Endothelial cell (in vitro differentiated cells): ENCODE results near the gene NPHP4. TPM values are rescaled to one million over a fixed set of nuclear protein-coding genes. Genes with fewer than 3 reads are reported as not detected.
"Not testable (repeated sequence)": the region's sequence is repeated elsewhere in the genome, so short reads cannot be mapped to it uniquely, and the experiment has no call there.

Experiments
- DNase-seq: peaks from one replicate; pipeline ENCODE4 v3.0.0; 2021; ENCODE audit warnings: low spot score
- H3K27ac Mint-ChIP-seq: one replicate; pipeline ENCODE4 v1.8.0; 2021; ENCODE audit warnings: mixed read lengths, inconsistent platforms; ENCODE audit not compliant: unreplicated experiment
- H3K27me3 Mint-ChIP-seq: one replicate; pipeline ENCODE4 v1.8.0; 2021; ENCODE audit warnings: mild to moderate bottlenecking, moderate library complexity, mixed read lengths, inconsistent platforms; ENCODE audit not compliant: unreplicated experiment
- H3K36me3 Mint-ChIP-seq: one replicate; pipeline ENCODE4 v1.8.0; 2021; ENCODE audit warnings: mild to moderate bottlenecking, low read depth, mixed read lengths, inconsistent platforms; ENCODE audit not compliant: unreplicated experiment
- H3K4me1 Mint-ChIP-seq: one replicate; pipeline ENCODE4 v1.8.0; 2021; ENCODE audit warnings: mild to moderate bottlenecking, mixed read lengths, inconsistent platforms; ENCODE audit not compliant: unreplicated experiment
- H3K4me3 Mint-ChIP-seq: one replicate; pipeline ENCODE4 v1.8.0; 2021; ENCODE audit warnings: mild to moderate bottlenecking, mixed read lengths, inconsistent platforms; ENCODE audit not compliant: unreplicated experiment
- H3K9me3 Mint-ChIP-seq: one replicate; pipeline ENCODE4 v1.8.0; 2021; ENCODE audit warnings: mixed read lengths, inconsistent platforms; ENCODE audit not compliant: unreplicated experiment
- total RNA-seq: library from RNA; stranded (reverse); fragmentation: NEBNext Ultra II Directional; extraction: Animal tissue kit (Norgen Biotek cat#: 25700); gene quantifications from one replicate; pipeline ENCODE4 v1.2.1, GENCODE V29; 2021; ENCODE audit not compliant: unreplicated experiment
- TF ChIP-seq, protein P1 (sequence below): fragments of 200-600 bp; sonication (generic); IDR thresholded peaks from one replicate; pipeline ENCODE4 v1.5.0; 2021; ENCODE audit warnings: antibody characterized with exemption; ENCODE audit not compliant: unreplicated experiment

NPHP4 gene
- total RNA-seq, 1 donor from 2014 or later, result 15.3 TPM

DNA sequence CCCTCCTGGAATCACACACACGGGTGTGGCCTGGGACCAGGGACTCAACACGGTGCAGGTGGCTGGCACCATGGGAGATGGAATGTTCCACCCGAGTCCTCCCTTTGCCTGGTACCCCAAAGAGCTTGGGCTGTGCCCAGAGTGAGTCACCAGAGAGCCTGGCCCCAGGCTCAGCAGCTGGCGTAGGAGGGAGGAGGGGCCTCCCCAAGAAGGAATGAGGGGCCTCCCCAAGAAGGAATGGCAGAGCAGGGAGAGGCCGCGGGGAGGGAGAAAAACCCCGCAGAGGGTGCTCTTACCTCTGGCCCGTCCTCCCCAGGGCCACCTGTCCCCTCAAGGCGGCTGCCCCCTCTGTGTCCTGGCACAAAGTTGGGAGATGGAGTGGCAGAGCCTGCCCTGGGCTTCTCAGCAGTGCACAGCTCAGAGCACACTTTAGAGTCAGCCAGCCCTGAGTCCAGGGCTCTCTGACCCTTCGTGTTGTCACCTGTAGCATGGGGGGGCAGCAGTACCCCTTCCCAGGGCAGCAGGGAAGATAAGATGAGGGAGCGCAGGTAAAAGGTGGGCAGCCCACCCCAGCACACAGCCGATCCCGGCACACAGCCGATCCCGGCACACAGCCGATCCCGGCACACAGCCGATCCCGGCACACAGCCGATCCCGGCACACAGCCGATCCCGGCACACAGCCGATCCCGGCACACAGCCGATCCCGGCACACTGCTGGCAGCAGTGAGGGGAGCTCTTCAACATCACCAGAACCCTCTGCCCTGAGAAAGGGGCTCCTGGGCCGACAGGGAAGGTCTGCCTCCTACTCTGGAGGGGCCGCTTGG is 33.3 kb upstream of the NPHP4 start:
- no peak overlapping the region for H3K4me3 Mint-ChIP-seq
- TF ChIP-seq, protein P1, sequence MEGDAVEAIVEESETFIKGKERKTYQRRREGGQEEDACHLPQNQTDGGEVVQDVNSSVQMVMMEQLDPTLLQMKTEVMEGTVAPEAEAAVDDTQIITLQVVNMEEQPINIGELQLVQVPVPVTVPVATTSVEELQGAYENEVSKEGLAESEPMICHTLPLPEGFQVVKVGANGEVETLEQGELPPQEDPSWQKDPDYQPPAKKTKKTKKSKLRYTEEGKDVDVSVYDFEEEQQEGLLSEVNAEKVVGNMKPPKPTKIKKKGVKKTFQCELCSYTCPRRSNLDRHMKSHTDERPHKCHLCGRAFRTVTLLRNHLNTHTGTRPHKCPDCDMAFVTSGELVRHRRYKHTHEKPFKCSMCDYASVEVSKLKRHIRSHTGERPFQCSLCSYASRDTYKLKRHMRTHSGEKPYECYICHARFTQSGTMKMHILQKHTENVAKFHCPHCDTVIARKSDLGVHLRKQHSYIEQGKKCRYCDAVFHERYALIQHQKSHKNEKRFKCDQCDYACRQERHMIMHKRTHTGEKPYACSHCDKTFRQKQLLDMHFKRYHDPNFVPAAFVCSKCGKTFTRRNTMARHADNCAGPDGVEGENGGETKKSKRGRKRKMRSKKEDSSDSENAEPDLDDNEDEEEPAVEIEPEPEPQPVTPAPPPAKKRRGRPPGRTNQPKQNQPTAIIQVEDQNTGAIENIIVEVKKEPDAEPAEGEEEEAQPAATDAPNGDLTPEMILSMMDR, result no peak
- DNase-seq, result no peak
- no peak overlapping the region for H3K27ac Mint-ChIP-seq
- peaks cover 10% of the 10 kb centered on the region for H3K27me3 Mint-ChIP-seq
- H3K36me3 Mint-ChIP-seq, result no peaks in the 10 kb centered on the region
- H3K9me3 Mint-ChIP-seq, result no peaks in the 10 kb centered on the region
- H3K4me1 Mint-ChIP-seq, result no peaks in the 10 kb centered on the region

DNA sequence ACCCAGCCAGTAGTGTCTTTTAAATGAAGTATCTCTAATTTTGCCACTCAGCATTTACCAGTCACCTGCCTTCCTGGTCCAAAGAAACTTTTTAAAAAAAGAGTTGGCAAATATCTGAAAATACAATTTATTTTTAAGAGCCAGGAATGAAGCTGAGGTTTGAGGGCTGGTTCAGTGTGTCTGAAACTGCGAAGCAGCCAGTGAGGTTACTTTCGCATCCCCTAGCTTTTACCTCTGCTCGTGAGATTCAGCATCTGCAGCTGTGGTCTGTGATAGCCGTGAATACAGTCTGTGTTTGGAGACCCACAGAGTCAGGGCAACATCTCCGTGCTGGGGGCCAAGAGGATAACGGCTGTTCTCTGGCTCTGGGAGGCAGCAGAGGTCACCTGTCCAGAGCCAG is 32.2 kb upstream of the NPHP4 start:
- H3K27ac Mint-ChIP-seq, result no peak overlapping the region
- TF ChIP-seq, protein P1, result no peak
- no peak overlapping the region for H3K4me3 Mint-ChIP-seq
- H3K9me3 Mint-ChIP-seq, result no peaks in the 10 kb centered on the region
- DNase-seq, result no peak
- H3K36me3 Mint-ChIP-seq, result no peaks in the 10 kb centered on the region
- no peaks in the 10 kb centered on the region for H3K4me1 Mint-ChIP-seq
- H3K27me3 Mint-ChIP-seq, result peaks cover 10% of the 10 kb centered on the region

DNA sequence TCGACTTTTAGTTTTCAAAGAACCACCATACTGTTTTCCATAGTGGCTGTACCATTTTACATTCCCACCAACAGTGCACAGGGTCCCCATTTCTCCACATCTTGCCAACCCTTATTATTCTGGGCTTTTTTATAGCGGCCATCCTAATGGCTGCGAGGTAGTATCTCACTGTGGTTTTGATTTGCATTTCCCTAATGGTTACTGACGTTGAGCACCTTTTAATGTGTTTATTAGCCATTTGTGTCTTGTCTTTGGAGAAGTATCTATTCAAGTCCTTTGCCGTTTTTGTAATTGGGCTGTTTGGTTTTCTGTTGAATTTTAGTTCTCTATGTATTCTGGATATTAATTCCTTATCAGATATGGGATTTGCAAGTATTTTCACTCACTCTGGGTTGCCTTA is 31.1 kb upstream of the NPHP4 start:
- no peaks in the 10 kb centered on the region for H3K36me3 Mint-ChIP-seq
- H3K4me3 Mint-ChIP-seq, result no peak overlapping the region
- DNase-seq, result no peak
- H3K9me3 Mint-ChIP-seq, result no peaks in the 10 kb centered on the region
- peaks cover 6% of the 10 kb centered on the region for H3K27me3 Mint-ChIP-seq
- no peak overlapping the region for H3K27ac Mint-ChIP-seq
- TF ChIP-seq, protein P1, result no peak
- no peaks in the 10 kb centered on the region for H3K4me1 Mint-ChIP-seq

DNA sequence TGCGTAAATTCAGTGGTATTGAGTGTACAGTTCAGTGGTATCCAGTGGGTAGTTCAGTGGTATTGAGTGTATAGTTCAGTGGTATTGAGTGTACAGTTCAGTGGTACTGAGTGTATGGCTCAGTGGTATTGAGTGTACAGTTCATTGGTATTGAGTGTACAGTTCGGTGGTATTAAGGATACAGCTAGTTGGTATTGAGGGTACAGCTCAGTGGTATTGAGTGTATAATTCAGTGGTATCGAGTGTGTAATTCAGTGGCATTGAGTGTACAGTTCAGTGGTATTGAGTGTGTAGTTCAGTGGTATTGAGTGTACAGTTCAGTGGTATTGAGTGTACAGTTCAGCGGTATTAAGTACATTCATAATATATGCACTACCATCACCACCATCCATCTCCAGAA is 30.0 kb upstream of the NPHP4 start:
- Mint-ChIP-seq H3K9me3 (no peaks in the 10 kb centered on the region), H3K27me3 (peaks cover 2% of the 10 kb centered on the region), H3K27ac (no peak overlapping the region), H3K4me1 (no peaks in the 10 kb centered on the region), H3K4me3 (no peak overlapping the region), H3K36me3 (no peaks in the 10 kb centered on the region)
- DNase-seq, result no peak
- TF ChIP-seq, protein P1, result no peak

DNA sequence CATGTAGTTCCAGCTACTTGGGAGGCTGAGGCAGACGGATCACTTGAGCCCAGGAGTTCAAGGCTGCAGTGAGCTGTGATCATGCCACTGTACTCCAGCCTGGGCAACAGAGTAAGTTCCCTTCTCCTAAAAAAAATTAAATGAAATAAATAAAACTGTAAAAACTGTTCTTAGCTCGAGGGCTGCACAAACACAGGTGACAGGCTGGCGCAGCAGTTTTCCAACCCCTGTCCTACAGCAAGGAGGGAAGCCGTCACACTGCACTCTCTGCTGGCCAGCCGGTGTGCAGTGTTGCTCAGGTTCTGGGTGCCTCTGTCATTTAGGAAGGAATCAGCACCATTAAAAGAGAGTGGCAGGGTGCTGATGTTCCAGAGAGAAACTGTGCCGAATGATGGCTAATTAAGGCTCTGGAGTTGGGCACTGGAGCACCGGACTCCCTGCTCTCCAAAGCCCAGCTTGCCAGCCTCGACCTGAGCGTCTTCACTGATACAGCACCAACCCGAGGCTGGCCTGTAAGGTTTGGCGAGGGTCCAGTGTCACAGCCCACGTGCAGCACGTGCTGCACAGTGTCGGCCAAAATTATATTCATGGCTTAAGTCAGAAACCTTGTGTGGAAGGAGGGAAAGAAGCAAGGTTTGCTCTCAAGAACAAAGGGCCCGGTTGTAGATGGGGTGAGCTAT is 27.1 kb upstream of the NPHP4 start:
- Mint-ChIP-seq H3K36me3 (no peaks in the 10 kb centered on the region), H3K27ac (no peak overlapping the region), H3K27me3 (peaks cover 1% of the 10 kb centered on the region), H3K4me1 (no peaks in the 10 kb centered on the region), H3K4me3 (no peak overlapping the region), H3K9me3 (no peaks in the 10 kb centered on the region)
- DNase-seq, result no peak
- TF ChIP-seq, protein P1, result no peak

DNA sequence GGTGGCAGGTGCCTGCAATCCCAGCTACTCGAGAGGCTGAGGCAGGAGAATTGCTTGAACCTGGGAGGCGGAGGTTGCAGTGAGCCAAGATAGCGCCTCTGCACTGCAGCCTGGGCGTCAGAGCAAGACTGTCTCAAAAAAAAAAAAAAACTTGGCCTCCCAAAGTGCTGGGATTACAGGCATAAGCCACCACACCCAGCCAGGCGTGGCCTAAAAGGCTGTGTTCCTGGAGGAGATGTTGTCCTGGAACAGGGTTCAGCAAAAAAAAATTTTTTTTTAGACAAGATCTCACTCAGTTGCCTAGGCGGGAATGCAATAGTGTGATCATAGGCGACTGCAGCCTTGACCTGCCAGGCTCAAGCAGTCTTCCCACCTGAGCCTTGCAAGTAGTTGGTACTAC is 25.4 kb upstream of the NPHP4 start:
- H3K4me3 Mint-ChIP-seq, H3K9me3 Mint-ChIP-seq, H3K4me1 Mint-ChIP-seq, DNase-seq, H3K27me3 Mint-ChIP-seq, H3K27ac Mint-ChIP-seq, H3K36me3 Mint-ChIP-seq: not testable (repeated sequence)
